Right ventricle myocardium superior (tissue), 1 donor: ENCODE results near the gene DNAJC1. TPM values are rescaled to one million over a fixed set of nuclear protein-coding genes. Genes with fewer than 3 reads are reported as not detected.
"Not testable (repeated sequence)": the region's sequence is repeated elsewhere in the genome, so short reads cannot be mapped to it uniquely, and the experiment has no call there.

Source experiments
- ATAC-seq: fragments of 200-7000 bp; cut with Tn5 transposase; one replicate; pipeline ENCODE4 v1.9.1; 2020; ENCODE audit warnings: mild to moderate bottlenecking; ENCODE audit not compliant: poor library complexity
- DNase-seq: peaks from one replicate; pipeline ENCODE4 v3.0.0-alpha.2; 2020
- intact Hi-C: fragments of 100-400 bp; cut with DNase I; formaldehyde crosslinking; loops from one replicate; pipeline ENCODE4 v1.11.2; 2022
- total RNA-seq: library from RNA; stranded (reverse); fragmentation: NEBNext Ultra II Directional; extraction: Animal tissue kit (Norgen Biotek cat#: 25700); gene quantifications from one replicate; pipeline ENCODE4 v1.2.1, GENCODE V29; 2021
- donor health status: DM: no; HTN: yes; CAD: no; lungs with severe emphysema.

DNAJC1 gene
- total RNA-seq, 1 donor from 2014 or later = 10.9 TPM

DNA sequence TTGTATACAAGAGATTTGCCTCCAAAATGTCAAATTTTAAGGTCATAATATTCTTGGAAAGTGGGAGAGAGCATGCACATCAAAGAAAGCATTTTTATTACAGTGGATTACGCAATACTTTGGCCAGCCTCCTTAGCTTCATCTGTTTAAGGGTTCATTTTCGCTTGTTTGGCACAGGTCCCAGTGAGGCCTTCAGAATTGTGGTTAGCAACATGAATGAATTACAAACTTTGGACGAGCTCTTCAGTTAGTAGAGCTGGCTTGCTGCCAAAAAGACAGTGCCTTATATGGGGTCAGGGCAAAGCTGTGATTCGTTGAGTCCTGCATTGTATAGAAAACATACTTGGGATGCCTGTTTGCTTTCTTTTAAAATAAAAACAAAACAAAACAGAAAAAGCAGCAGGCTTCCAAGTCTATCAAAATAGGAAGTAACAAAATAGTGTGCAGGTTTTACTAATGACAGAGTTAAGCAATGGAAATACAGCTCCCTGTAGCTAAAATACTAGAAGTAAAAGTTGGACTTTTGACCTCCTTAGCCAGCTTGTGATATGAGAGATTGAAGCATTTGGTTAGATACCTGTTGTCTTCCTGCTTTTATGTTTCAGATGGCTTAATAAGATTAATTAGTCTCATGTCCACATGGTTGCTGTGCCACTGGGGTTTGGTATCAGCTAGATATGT, 278.7 kb downstream of the DNAJC1 start:
- intact Hi-C loops = no loop called here
- peak; percentile 84 for DNase-seq
- ATAC-seq = peak; percentile 95

DNA sequence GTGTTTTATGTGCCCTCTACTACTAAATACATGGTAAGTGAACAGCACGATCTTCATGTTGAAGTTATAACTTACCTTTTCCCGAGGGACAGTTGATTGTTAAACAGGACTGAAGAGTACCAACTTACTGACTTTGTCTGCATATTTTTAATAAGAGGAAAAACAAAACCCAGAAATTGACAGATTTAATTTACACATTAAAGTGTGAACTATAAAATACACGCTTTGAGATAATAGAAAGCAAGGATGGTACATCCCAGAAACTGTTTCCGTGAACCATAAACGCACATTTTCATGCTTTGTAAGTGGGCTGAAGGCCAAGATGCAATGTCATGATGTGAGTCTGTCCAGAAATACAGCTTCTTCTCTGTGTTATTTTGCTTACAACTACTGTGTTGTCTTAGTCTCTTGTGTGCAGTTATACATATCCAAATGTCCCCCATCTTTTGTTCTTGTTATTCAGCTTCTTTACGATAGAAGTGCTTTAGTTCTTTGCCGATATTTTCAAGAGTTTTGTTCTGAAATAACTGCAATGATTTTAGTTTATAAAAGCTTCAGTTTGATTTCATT, 279.4 kb downstream of the DNAJC1 start:
- intact Hi-C loops = no loop called here
- DNase-seq (no peak), ATAC-seq (no peak)

DNA sequence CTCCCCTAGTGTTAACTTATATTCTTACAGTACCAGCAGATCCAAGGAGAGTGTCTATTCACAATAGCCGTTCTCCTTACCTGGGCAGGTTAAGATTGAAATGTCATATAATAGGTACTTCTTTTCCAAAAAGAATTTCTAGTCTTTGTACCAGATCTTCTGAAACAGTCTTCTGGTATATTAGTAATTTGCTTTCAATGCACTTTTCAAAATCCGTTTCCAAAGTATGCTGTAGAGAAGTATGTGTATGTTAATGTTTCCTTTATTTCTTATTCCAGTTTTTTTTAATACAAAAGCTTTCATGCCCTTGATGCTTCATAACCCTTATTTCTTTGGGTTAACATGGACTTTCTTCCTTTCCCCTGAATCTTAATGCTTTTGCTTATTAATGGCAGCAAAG, 281.3 kb downstream of the DNAJC1 start:
- intact Hi-C loops = no loop called here
- DNase-seq = no peak
- no peak for ATAC-seq

DNA sequence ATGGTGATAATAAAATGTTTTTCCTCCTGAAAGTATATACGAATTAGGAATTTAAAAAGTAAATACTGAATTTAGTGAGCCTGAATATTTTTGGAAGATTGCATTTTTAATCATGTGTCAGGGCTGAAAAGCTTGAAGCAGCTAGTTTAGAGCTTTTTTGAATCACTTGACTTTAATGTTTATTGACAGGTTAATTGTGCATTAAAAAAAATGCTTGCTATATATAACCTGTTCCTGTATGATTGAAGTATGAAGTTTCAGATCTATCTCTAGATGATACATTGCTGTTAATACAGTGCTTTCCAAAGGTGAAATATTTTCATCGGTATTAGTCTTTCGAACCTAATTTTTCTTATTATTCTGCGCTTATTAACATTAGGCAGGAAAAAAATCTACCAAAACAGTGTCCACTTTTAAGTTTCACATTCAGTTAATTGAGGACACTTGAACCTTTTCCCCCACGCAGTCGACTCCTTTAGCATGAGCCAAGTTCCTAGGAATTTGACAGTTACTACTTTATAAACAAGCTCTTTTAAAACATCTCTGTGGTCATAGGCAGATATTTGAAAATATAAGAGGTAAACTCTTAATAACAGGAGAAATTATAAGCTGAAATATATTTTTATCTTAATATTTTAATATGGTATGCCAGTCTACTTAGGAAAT, 282.4 kb downstream of the DNAJC1 start:
- intact Hi-C loops = no loop called here
- ATAC-seq (no peak), DNase-seq (no peak)

- DNase-seq (no peak), ATAC-seq (no peak)
- intact Hi-C loops = no loop called here
Observed at GRCh38 chr10:21720090-21720489, 283.4 kb downstream of the DNAJC1 start.

DNA sequence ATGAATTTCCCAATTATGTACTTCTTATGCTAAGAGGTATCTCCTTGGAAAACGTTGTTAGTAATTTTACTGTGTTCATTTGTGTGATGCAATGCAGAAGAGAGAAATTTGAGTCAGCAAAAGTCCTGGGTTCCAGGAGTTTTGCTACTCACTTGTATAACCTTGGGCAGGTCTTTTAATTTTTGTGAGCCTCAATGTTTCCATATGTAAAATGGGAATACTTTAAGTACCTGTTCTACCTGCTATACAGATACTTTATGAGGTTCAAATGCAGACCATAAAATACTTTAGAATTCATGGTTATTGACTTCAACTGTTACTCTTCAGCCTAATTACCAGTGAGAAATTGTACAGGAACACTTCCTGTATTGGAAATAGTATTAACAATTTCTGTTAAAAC, 284.0 kb downstream of the DNAJC1 start:
- intact Hi-C loops = no loop called here
- no peak for DNase-seq
- no peak for ATAC-seq

- intact Hi-C loops, ATAC-seq, DNase-seq: not testable (repeated sequence)
Observed at GRCh38 chr10:21717437-21718054, 286.0 kb downstream of the DNAJC1 start.

DNA sequence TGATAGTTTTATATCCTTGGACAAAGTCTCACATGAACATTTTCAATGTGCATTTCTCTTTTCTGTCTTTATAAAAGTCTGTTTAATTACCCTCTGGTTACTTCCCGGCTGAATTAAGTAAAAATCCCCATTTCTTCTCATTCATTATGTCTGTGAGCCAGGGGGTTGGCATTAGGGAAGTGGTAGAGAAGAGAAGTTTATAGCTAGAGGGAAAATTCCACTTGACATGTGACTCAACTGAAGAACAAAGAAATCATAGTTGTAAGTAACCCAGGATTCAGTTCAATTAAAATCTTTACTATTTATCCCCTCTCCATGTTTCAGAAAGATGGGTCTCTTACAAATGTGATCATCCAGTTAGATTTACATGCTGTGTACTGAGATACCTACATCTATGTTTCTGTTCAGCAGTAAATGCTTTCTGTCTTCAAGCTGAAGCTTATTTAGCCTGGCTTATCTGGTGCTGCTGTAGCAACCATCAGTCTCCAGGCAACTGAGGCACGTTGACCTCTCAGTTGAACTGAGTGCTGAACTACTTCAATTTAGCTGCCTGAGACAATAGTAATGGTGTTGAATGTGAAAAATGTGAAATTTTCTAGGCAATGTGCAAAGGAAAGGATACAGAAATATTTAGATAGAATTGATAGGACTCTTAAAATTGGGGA, 287.9 kb downstream of the DNAJC1 start:
- DNase-seq = no peak
- ATAC-seq = peak; percentile 46
- intact Hi-C loops = no loop called here

DNA sequence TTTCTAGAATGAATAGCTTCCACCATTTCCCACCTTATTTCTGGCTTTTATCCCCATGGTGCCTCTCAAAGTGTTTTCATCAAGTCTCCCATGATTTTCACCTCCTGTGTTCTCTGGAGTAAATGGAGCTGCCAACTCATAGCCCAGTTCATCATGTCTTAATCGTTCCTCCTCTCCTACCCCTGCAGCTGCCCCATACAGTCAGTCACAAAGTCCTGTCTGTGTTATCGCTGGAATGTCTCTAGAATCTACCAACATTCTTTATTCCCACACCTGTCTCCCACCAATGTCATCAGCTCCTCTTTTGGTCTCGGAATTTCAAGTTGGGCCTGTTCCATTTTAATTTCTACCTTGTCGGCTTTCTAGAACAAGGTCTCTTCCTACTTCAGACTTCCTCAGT, 290.6 kb downstream of the DNAJC1 start:
- intact Hi-C loops = no loop called here
- no peak for ATAC-seq
- no peak for DNase-seq

DNA sequence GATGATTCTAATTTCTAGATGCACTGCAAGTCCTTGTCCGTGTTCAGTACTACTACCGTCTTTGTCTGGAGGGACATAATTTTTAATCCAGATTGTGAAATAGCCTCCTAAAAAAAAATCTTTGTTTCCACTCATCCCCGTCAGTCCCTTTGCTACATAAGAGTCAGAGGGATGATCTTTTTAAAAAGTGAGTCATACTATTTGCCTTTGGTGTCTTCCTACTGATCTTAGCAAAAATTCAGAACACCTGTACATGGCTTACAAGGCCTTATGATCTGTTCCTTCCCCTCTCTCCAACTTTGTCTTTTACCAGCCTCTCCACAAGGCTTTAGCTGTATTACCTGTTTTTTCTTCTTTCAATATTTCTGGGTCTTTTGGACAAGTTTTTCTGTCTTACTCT, 296.0 kb downstream of the DNAJC1 start:
- intact Hi-C loops = no loop called here
- ATAC-seq = no peak
- DNase-seq = no peak

Other genes with a start within 250 kb of the DNAJC1 start
- gene EBLN1, start 214.3 kb upstream of the DNAJC1 start, total RNA-seq = not detected